ENCODE measurements around the gene FARS2.

The FARS2 gene

GRCh38 chr6:5260661-5261544, at the start of gene FARS2, which contains the start of gene LYRM4:
Gene FARS2 (plus strand): TSS chr6:5261513.
Gene LYRM4 (minus strand): TSS chr6:5260950. CDS start chr6:5260733, 217 bp downstream.
- Mint-ChIP-seq H3K27me3 (no peaks in the 10 kb centered on the region), H3K4me3 (peak within 1 kb of the TSS; percentile 87), H3K27ac (peak within 1 kb of the TSS; percentile 98), H3K36me3 (peaks cover 4% of the 10 kb centered on the region), H3K4me1 (peaks cover 14% of the 10 kb centered on the region), H3K9me3 (no peaks in the 10 kb centered on the region)
- ATAC-seq (ENCODE audit: low read depth) (peak; percentile 72), DNase-seq (ENCODE audit: low spot score in 2 of 2) (peak; percentile 97 to 99)

DNA sequence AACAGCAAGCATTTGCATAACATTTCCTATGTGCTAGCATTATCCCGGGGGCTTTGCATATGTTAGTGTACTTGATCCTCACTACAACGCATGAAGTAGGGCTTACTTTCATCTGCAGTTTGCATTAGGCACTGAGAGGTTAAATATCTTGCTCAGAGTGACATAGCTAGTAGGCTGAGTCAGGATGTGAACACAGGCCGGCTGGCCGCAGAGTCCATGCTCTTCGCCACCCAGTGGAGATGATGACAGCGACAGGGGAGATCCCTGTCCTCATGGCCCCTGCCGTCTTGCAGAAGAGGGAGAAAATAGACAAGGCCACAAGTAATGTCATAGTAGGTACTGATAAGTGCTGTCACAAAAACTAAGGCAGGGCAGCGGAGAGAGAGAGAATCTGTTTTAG, 47.5 kb upstream of the FARS2 start:
- Mint-ChIP-seq H3K4me3 (no peak overlapping the region), H3K27ac (peak overlapping the region; percentile 35), H3K4me1 (peaks cover 3% of the 10 kb centered on the region), H3K9me3 (no peaks in the 10 kb centered on the region), H3K27me3 (no peaks in the 10 kb centered on the region), H3K36me3 (peaks cover 18% of the 10 kb centered on the region)
- no peak for DNase-seq (ENCODE audit: low spot score in 2 of 2)
- no peak for ATAC-seq (ENCODE audit: low read depth)

GRCh38 chr6:5214570-5215052, 46.7 kb upstream of the FARS2 start:
- Mint-ChIP-seq H3K4me1 (peaks cover 3% of the 10 kb centered on the region), H3K27me3 (no peaks in the 10 kb centered on the region), H3K27ac (no peak overlapping the region), H3K9me3 (no peaks in the 10 kb centered on the region), H3K36me3 (peaks cover 18% of the 10 kb centered on the region), H3K4me3 (no peak overlapping the region)
- DNase-seq (ENCODE audit: low spot score in 2 of 2) (peak in 1 of 2 donors; percentile 15), ATAC-seq (ENCODE audit: low read depth) (no peak)

DNA sequence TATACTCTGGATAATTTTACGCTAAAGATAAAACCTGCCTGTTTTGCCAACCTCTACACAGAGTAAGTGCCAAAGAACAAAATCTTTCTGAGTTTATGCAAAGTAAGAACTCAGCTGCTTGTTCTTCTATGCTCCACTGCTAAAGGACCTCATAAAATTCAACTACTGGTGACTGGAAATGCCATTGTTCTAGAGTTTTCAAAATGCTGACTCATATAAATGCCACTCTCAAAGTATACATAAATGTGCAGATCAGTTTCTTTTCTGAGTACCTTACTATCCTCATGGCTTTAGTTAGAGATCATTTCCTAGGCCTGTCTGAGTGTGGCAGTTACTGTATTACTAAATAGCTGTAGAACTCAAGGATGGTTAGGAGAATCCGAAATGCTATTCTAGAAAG, 46.2 kb upstream of the FARS2 start:
- no peak for DNase-seq (ENCODE audit: low spot score in 2 of 2)
- peaks cover 3% of the 10 kb centered on the region for H3K4me1 Mint-ChIP-seq
- no peak overlapping the region for H3K27ac Mint-ChIP-seq
- no peaks in the 10 kb centered on the region for H3K27me3 Mint-ChIP-seq
- no peak for ATAC-seq (ENCODE audit: low read depth)
- H3K4me3 Mint-ChIP-seq: no peak overlapping the region
- peaks cover 18% of the 10 kb centered on the region for H3K36me3 Mint-ChIP-seq
- H3K9me3 Mint-ChIP-seq: no peaks in the 10 kb centered on the region

- no peak overlapping the region for H3K4me3 Mint-ChIP-seq
- H3K27ac Mint-ChIP-seq: no peak overlapping the region
Observed at GRCh38 chr6:5215799-5216198, 45.5 kb upstream of the FARS2 start.

GRCh38 chr6:5217356-5217755, 44.0 kb upstream of the FARS2 start:
- no peak overlapping the region for H3K27ac Mint-ChIP-seq
- ATAC-seq (ENCODE audit: low read depth) (no peak), DNase-seq (ENCODE audit: low spot score in 2 of 2) (no peak)
- H3K9me3 Mint-ChIP-seq: no peaks in the 10 kb centered on the region
- H3K4me1 Mint-ChIP-seq: no peaks in the 10 kb centered on the region
- H3K36me3 Mint-ChIP-seq: peaks cover 20% of the 10 kb centered on the region
- no peaks in the 10 kb centered on the region for H3K27me3 Mint-ChIP-seq
- H3K4me3 Mint-ChIP-seq: no peak overlapping the region

More at GRCh38 chr6:5215799-5216198, 45.5 kb upstream of the FARS2 start:
- Mint-ChIP-seq H3K36me3 (peaks cover 18% of the 10 kb centered on the region), H3K9me3 (no peaks in the 10 kb centered on the region), H3K4me1 (peaks cover 3% of the 10 kb centered on the region), H3K27me3 (no peaks in the 10 kb centered on the region)
- DNase-seq (ENCODE audit: low spot score in 2 of 2) (peak in 1 of 2 donors; percentile 5), ATAC-seq (ENCODE audit: low read depth) (peak; percentile 90)

DNA sequence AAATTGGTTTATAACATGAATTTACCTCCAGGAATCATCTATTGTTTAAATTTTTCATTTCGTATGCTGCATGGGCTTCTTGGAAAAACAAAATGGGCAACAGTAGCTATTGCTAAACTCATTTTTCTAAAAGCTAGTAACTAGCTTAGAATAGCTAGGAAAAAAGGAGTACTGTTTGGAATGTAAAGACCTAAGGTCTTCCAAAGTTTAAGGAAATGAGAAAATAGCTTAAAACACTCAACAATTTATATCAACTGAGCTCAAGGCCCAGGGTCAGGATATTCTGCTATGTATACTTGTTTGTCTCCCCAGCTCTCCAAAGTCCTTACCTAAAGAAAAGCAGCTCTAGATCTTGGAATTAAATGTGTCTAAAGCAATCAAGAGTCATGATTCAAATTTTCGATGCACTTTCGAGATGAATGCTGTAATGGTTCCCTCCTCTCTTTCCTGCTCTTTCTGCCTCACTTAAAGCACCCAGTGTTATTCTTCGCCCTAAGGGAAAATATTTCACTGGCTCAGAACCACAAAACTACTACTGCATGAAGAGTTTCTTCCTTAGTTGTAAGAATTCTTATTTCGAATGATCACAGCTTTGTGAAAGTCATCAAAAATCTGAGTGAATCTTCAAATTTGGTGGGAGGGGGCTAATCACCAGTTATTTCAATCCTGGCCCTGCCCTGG, 42.2 kb upstream of the FARS2 start:
- Mint-ChIP-seq H3K4me1 (no peaks in the 10 kb centered on the region), H3K27ac (no peak overlapping the region), H3K9me3 (no peaks in the 10 kb centered on the region), H3K4me3 (no peak overlapping the region), H3K27me3 (no peaks in the 10 kb centered on the region), H3K36me3 (peaks cover 4% of the 10 kb centered on the region)
- DNase-seq (ENCODE audit: low spot score in 2 of 2): no peak
- ATAC-seq (ENCODE audit: low read depth): no peak

DNA sequence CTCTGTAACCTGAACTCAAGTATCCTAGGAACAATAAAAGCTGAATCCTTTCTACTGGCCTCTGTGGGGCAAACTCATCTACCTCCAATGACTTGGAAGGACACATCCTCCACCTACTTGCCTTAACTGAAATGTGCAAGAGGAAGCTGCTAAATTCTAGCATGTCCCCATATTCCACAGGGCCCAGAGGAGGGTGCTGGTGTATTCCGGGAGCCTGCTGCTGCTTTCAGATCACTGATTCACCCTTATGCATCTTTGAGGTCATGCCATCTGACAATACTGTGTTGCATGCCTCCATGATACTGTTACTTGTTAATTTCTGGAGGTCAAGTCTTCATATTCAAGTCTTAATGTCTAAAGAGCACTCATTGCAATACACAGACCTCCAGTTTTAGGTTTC, 40.9 kb upstream of the FARS2 start:
- no peak for ATAC-seq (ENCODE audit: low read depth)
- no peak overlapping the region for H3K4me3 Mint-ChIP-seq
- no peaks in the 10 kb centered on the region for H3K27me3 Mint-ChIP-seq
- H3K9me3 Mint-ChIP-seq: no peaks in the 10 kb centered on the region
- no peaks in the 10 kb centered on the region for H3K4me1 Mint-ChIP-seq
- DNase-seq (ENCODE audit: low spot score in 2 of 2): no peak
- H3K36me3 Mint-ChIP-seq: peaks cover 3% of the 10 kb centered on the region
- H3K27ac Mint-ChIP-seq: no peak overlapping the region

GRCh38 chr6:5223309-5223708, 38.0 kb upstream of the FARS2 start:
- no peak overlapping the region for H3K4me3 Mint-ChIP-seq
- H3K4me1 Mint-ChIP-seq: no peaks in the 10 kb centered on the region
- no peak overlapping the region for H3K27ac Mint-ChIP-seq
- no peak for DNase-seq (ENCODE audit: low spot score in 2 of 2)
- H3K27me3 Mint-ChIP-seq: no peaks in the 10 kb centered on the region
- H3K36me3 Mint-ChIP-seq: peaks cover 8% of the 10 kb centered on the region
- no peak for ATAC-seq (ENCODE audit: low read depth)
- H3K9me3 Mint-ChIP-seq: no peaks in the 10 kb centered on the region

GRCh38 chr6:5229356-5229755, 32.0 kb upstream of the FARS2 start:
- no peak for DNase-seq (ENCODE audit: low spot score in 2 of 2)
- Mint-ChIP-seq H3K4me1 (no peaks in the 10 kb centered on the region), H3K4me3 (no peak overlapping the region), H3K27me3 (no peaks in the 10 kb centered on the region), H3K36me3 (peaks cover 5% of the 10 kb centered on the region), H3K9me3 (no peaks in the 10 kb centered on the region), H3K27ac (no peak overlapping the region)
- no peak for ATAC-seq (ENCODE audit: low read depth)

GRCh38 chr6:5230081-5230480, 31.2 kb upstream of the FARS2 start:
- no peaks in the 10 kb centered on the region for H3K9me3 Mint-ChIP-seq
- no peak overlapping the region for H3K4me3 Mint-ChIP-seq
- no peaks in the 10 kb centered on the region for H3K27me3 Mint-ChIP-seq
- ATAC-seq (ENCODE audit: low read depth): no peak
- DNase-seq (ENCODE audit: low spot score in 2 of 2): no peak
- no peak overlapping the region for H3K27ac Mint-ChIP-seq
- peaks cover 5% of the 10 kb centered on the region for H3K36me3 Mint-ChIP-seq
- H3K4me1 Mint-ChIP-seq: no peaks in the 10 kb centered on the region

GRCh38 chr6:5231289-5231688, 30.0 kb upstream of the FARS2 start:
- DNase-seq (ENCODE audit: low spot score in 2 of 2) (no peak), ATAC-seq (ENCODE audit: low read depth) (no peak)
- Mint-ChIP-seq H3K9me3 (no peaks in the 10 kb centered on the region), H3K36me3 (peaks cover 5% of the 10 kb centered on the region), H3K4me3 (no peak overlapping the region), H3K4me1 (no peaks in the 10 kb centered on the region), H3K27me3 (no peaks in the 10 kb centered on the region), H3K27ac (no peak overlapping the region)

DNA sequence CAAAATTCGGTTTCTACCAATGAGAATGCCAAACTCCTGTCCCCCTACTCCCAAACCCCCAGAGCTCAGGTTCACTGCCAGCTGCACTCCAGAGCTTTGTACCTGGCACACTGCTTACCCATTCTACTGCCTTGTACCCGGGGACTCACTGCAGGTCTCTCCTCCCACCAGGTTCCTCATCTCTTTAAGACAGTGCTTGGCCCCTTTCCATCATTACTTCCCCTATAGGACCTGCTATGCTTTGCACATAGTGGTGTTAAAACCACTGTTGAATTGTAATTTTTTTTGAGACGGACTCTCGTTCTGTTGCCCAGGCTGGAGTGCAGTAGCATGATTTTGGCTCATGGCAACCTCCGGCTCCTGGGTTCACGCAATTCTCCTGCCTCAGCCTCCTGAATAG, 26.4 kb upstream of the FARS2 start:
- peaks cover 6% of the 10 kb centered on the region for H3K36me3 Mint-ChIP-seq
- peaks cover 4% of the 10 kb centered on the region for H3K4me1 Mint-ChIP-seq
- H3K27ac Mint-ChIP-seq: no peak overlapping the region
- no peak overlapping the region for H3K4me3 Mint-ChIP-seq
- H3K9me3 Mint-ChIP-seq: no peaks in the 10 kb centered on the region
- ATAC-seq (ENCODE audit: low read depth) (peak; percentile 22), DNase-seq (ENCODE audit: low spot score in 2 of 2) (no peak)
- H3K27me3 Mint-ChIP-seq: no peaks in the 10 kb centered on the region

- Mint-ChIP-seq H3K4me3 (no peak overlapping the region), H3K36me3 (peaks cover 6% of the 10 kb centered on the region), H3K4me1 (peaks cover 4% of the 10 kb centered on the region), H3K27me3 (no peaks in the 10 kb centered on the region), H3K27ac (no peak overlapping the region), H3K9me3 (no peaks in the 10 kb centered on the region)
- no peak for ATAC-seq (ENCODE audit: low read depth)
- DNase-seq (ENCODE audit: low spot score in 2 of 2): no peak
Observed at GRCh38 chr6:5235830-5236229, 25.5 kb upstream of the FARS2 start.

Measured in memory B cell (primary cell).